ENCODE data around the gene PCDHGB3. TPM values are rescaled to one million over a fixed set of nuclear protein-coding genes. Genes with fewer than 3 reads are reported as not detected.

The PCDHGB3 gene
- 4.1 TPM for total RNA-seq (ENCODE audit: unreplicated experiment)
- long read RNA-seq: 0 reads

GRCh38 chr5:141369994-141370848 is at the start of gene PCDHGB3:
Gene PCDHGB3, plus strand, starts transcription at chr5:141370242. Its CDS starts 153 bp downstream, at chr5:141370395.
- no peak within 1 kb of the TSS for H3K27ac Mint-ChIP-seq (ENCODE audit: unreplicated experiment)
- H3K27me3 Mint-ChIP-seq (ENCODE audit: unreplicated experiment): peaks cover 2% of the 10 kb centered on the region
- no peak for TF ChIP-seq CTCF (IDR thresholded peaks at IDR 0.05; ENCODE audit: unreplicated experiment)
- H3K4me3 Mint-ChIP-seq (ENCODE audit: unreplicated experiment): peak within 1 kb of the TSS; percentile 76
- H3K9me3 Mint-ChIP-seq (ENCODE audit: unreplicated experiment): peaks cover 28% of the 10 kb centered on the region
- no peaks in the 10 kb centered on the region for H3K4me1 Mint-ChIP-seq (ENCODE audit: unreplicated experiment)
- no peak for DNase-seq (ENCODE audit: low spot score)
- peaks cover 56% of the 10 kb centered on the region for H3K36me3 Mint-ChIP-seq (ENCODE audit: low read depth, unreplicated experiment)

- Mint-ChIP-seq H3K27ac (ENCODE audit: unreplicated experiment) (no peak overlapping the region), H3K9me3 (ENCODE audit: unreplicated experiment) (peaks cover 42% of the 10 kb centered on the region), H3K4me3 (ENCODE audit: unreplicated experiment) (no peak overlapping the region), H3K36me3 (ENCODE audit: low read depth, unreplicated experiment) (peaks cover 46% of the 10 kb centered on the region), H3K27me3 (ENCODE audit: unreplicated experiment) (peaks cover 13% of the 10 kb centered on the region), H3K4me1 (ENCODE audit: unreplicated experiment) (peaks cover 19% of the 10 kb centered on the region)
- no peak for DNase-seq (ENCODE audit: low spot score)
- no peak for TF ChIP-seq CTCF (IDR thresholded peaks at IDR 0.05; ENCODE audit: unreplicated experiment)
Observed at GRCh38 chr5:141322261-141322660, 47.8 kb upstream of the PCDHGB3 start.

- no peak for TF ChIP-seq CTCF (IDR thresholded peaks at IDR 0.05; ENCODE audit: unreplicated experiment)
- peaks cover 18% of the 10 kb centered on the region for H3K36me3 Mint-ChIP-seq (ENCODE audit: low read depth, unreplicated experiment)
- no peaks in the 10 kb centered on the region for H3K4me1 Mint-ChIP-seq (ENCODE audit: unreplicated experiment)
- H3K27ac Mint-ChIP-seq (ENCODE audit: unreplicated experiment): peak overlapping the region; percentile 92
- H3K27me3 Mint-ChIP-seq (ENCODE audit: unreplicated experiment): peaks cover 8% of the 10 kb centered on the region
- peak overlapping the region; percentile 81 for H3K4me3 Mint-ChIP-seq (ENCODE audit: unreplicated experiment)
- peak; percentile 58 for DNase-seq (ENCODE audit: low spot score)
- peaks cover 17% of the 10 kb centered on the region for H3K9me3 Mint-ChIP-seq (ENCODE audit: unreplicated experiment)
Observed at GRCh38 chr5:141326088-141326854, 43.8 kb upstream of the PCDHGB3 start.

GRCh38 chr5:141328231-141328630 is 41.8 kb upstream of the PCDHGB3 start:
- no peak overlapping the region for H3K27ac Mint-ChIP-seq (ENCODE audit: unreplicated experiment)
- no peak for TF ChIP-seq CTCF (IDR thresholded peaks at IDR 0.05; ENCODE audit: unreplicated experiment)
- H3K36me3 Mint-ChIP-seq (ENCODE audit: low read depth, unreplicated experiment): peaks cover 28% of the 10 kb centered on the region
- no peak overlapping the region for H3K4me3 Mint-ChIP-seq (ENCODE audit: unreplicated experiment)
- H3K4me1 Mint-ChIP-seq (ENCODE audit: unreplicated experiment): no peaks in the 10 kb centered on the region
- H3K9me3 Mint-ChIP-seq (ENCODE audit: unreplicated experiment): peaks cover 6% of the 10 kb centered on the region
- DNase-seq (ENCODE audit: low spot score): no peak
- peaks cover 8% of the 10 kb centered on the region for H3K27me3 Mint-ChIP-seq (ENCODE audit: unreplicated experiment)

Measured in endothelial cell (in vitro differentiated cells).